HG03280 (cell line): ENCODE measurements around the gene ZNF677.
"Not testable (repeated sequence)": the region's sequence is repeated elsewhere in the genome, so short reads cannot be mapped to it uniquely, and the experiment has no call there.

Source experiments
- ATAC-seq: cut with Tn5 transposase; IDR thresholded peaks from one replicate; pipeline ENCODE4 v1.9.1; 2021; ENCODE audit warnings: mild to moderate bottlenecking, moderate library complexity; ENCODE audit not compliant: unreplicated experiment

The ZNF677 gene

DNA sequence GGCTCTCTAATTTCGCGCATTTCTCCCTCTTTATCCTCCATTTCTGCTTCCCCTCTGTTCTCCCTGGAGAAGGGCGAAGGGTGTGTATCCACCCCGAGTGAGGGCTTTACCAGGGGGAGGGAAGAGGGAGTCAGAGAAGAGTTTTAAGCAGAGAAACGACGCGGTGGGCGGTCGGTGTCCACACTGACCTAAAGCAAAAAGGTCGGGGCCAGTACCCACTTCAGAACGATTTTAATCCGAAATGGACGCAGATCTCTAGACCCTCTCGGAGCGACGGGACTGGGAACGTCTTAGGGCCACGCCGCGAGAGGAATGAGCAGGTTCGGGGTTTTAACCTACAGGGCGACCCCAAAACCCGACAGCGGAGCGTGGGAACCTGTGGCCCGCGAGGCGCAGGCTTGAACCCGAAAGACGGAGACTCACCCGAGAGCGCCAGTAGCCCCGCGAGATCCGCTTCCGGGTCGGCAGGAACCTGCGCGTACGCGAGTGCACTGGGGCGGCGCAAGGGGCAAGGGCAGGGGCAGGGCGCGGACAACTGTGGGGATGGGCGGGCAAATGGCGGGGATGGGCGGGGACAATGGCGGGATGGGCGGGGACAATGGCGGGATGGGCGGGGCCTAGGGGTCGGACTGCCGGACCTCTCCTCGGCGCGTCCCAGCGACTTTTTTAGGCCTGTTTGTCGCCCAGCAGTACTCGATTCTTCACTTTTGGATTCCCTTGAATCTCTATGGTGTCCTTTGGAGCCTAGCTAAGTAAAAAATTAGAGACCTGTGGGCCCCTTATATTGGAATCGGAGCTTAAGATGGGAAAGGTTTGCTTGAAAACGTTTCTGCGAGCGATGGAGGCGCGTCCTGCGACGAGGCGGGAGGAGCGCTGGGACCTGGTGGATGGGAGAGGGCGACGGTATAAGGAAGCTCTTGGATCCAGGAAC lies at the start of gene ZNF677:
ZNF677 (minus strand) TSS at position 463 of the 931 bp plus-strand sequence. CDS start 3,323 bp downstream, outside the sequence.
- ATAC-seq: no peak

DNA sequence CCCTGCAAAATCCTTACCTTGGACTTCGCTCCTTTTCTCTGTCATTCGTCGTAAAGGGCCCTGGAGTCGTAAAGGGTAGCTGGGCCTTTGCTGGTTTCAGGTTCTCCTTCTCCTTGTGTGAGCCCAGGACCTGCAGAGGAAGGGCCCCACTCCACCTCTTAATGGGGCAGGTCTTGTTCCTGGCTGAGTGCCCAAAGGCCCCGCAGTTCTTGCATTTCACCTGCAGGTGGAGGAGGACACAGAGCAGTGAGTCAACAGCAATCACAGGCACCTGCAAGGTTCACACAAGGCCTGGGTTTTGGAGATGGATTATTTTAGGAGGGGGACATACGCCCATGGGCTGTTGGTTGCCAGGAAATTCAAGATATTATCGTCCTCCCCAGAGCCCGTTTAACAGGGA lies 46.7 kb upstream of the ZNF677 start:
- not testable (repeated sequence) for ATAC-seq

GRCh38 chr19:53294786-53295441 lies 40.2 kb upstream of the ZNF677 start:
- ATAC-seq: no peak

DNA sequence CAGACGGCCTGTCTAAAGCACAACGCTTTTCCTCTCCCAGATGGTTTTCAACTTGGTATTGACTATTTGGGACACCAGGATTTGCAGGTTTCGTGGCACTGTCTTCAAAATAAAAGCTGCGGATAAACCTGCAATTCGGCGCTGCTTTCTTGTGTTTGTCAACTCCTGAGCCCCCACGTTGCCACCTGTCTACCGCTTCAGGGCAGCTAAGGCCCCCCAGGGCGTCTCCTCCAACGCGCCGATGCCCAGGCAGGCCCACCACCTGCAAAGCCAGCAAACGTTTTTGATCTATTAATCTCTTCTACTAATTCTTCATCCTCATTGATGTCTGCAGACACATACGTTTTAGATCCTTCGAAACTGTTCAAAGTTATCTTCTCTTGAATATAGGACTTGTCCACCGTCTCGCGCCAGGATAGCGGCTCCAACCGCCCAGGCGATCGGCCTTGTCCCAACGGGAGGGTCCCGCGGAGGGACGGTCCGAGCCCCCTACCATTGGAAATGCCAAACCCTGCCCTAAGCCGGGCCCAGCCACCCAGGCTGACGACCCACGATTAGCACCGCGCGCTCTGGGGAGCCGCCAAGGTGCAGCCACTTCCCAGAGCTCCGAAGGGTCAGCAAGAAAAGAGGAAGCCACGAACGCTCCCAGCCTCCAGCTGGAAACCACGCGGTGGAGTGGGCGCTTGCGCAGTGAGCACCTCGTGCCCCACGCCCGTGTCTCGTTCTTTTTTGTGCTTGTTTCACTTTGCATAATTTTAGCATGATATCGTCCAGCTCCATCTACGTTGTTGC lies 36.3 kb upstream of the ZNF677 start:
- ATAC-seq: no peak

GRCh38 chr19:53285087-53285486 lies 30.4 kb upstream of the ZNF677 start:
- no peak for ATAC-seq

DNA sequence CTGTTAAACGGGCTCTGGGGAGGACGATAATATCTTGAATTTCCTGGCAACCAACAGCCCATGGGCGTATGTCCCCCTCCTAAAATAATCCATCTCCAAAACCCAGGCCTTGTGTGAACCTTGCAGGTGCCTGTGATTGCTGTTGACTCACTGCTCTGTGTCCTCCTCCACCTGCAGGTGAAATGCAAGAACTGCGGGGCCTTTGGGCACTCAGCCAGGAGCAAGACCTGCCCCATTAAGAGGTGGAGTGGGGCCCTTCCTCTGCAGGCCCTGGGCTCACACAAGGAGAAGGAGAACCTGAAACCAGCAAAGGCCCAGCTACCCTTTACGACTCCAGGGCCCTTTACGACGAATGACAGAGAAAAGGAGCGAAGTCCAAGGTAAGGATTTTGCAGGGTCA lies 27.3 kb upstream of the ZNF677 start:
- not testable (repeated sequence) for ATAC-seq

GRCh38 chr19:53275480-53275879 lies 20.8 kb upstream of the ZNF677 start:
- ATAC-seq: no peak

DNA sequence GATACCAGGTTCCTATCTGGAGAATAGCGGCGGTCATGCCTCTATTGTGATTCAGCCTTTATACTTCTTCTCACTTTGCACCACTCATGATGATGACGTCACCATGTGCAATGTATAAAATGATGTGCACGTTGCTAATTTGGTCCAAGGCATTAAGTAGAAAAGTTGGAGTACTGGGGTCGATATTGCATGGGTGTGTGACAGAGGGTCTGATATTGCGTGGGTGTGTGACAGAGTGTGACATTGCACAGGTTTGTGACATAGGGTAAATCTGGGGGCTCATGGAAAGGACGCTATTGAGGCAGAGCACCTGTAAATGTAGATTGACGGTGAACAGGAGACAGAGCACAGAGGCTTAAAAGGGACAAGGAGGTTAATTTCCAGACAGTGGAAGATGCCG lies 17.4 kb upstream of the ZNF677 start:
- no peak for ATAC-seq

DNA sequence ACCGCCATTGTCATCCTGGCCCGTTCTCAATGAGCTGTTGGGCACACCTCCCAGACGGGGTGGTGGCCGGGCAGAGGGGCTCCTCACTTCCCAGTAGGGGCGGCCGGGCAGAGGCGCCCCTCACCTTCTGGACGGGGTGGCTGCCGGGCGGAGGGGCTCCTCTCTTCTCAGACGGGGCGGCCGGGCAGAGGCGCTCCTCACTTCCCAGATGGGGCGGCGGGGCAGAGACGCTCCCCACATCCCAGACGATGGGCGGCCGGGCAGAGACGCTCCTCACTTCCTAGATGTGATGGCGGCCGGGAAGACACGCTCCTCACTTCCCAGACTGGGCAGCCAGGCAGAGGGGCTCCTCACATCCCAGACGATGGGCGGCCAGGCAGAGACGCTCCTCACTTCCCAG lies 15.2 kb upstream of the ZNF677 start:
- not testable (repeated sequence) for ATAC-seq

DNA sequence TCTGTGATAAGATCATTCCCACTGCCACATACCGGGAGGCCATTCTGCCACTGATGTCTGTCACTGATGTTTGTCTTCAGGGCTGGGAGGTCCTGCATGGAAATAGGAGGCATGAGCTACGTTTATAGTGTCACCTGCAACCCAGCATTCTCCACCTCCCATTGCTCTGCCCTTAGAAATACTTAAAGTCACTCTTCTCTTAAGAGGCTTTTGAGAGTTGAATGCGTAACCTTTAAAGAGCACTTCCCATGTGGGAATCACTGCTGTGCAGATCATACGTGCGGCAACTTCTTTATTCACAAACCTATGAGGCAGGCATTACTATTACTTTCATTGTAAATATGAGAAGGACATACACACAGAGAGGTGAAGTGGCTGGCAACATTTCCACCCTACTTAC lies 12.9 kb upstream of the ZNF677 start, which contains the start of gene VN1R4:
VN1R4 (minus strand) TSS at position 101 of the 400 bp plus-strand sequence; CDS start at position 43, 58 bp downstream.
- ATAC-seq: not testable (repeated sequence)

- ATAC-seq: not testable (repeated sequence)
Measured at GRCh38 chr19:53257715-53258342, 3.2 kb upstream of the ZNF677 start, which contains the start of gene VN1R2. Gene VN1R2 (plus strand): TSS chr19:53258292. CDS start chr19:53258376, 84 bp downstream.

DNA sequence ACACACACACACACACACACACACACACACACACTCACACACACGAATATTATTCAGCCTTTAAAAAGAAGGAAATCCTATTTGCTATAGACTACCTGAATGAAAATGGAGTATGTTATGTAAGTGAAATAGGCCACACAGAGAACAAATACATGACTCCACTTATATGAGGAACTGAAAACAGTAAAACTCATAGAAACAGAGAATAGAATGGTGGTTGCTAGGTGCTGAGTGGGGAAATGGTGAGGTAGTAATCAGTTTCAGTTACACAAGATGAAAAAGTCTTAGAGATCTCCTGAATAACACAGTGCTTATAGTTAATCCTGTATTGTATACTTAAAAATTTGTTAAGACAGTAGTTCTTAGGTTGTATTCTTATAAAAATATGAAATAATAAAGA lies 8.2 kb downstream of the ZNF677 start:
- no peak for ATAC-seq

GRCh38 chr19:53237114-53237777 lies 17.4 kb downstream of the ZNF677 start:
- no peak for ATAC-seq

DNA sequence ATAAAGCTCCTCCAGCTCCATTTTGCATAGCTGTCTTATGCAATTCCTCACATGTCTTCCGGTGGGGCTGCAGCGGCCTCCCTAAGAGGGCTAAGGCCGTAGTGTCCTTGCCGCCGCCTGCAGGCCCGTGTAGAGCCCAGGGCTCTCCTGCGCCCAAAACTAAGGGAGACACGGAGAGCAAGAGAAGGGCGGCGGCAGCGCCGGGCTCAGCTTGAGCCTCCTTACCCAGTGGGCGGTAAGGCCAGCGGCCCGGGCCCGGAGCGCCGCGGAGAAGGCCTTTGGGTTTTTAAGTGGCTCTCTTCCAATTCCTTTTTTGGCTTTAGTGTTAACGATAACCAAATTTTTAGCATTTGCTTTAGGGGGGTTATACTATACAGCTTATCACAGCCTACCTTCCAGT lies 30.1 kb downstream of the ZNF677 start:
- ATAC-seq: no peak

DNA sequence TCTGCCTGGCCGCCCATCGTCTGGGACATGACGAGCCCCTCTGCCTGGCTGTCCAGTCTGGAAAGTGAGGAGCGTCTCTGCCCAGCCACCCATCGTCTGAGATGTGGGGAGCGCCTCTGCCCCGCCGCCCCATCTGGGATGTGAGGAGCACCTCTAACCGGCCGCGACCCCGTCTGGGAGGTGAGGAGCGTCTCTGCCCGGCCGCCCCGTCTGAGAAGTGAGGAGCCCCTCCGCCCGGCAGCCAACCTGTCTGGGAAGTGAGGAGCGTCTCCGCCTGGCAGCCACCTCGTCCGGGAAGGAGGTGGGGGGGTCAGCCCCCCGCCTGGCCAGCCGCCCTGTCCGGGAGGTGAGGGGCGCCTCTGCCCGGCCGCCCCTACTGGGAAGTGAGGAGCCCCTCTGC lies 32.0 kb downstream of the ZNF677 start:
- not testable (repeated sequence) for ATAC-seq

GRCh38 chr19:53212703-53213320 lies 41.9 kb downstream of the ZNF677 start:
- no peak for ATAC-seq

DNA sequence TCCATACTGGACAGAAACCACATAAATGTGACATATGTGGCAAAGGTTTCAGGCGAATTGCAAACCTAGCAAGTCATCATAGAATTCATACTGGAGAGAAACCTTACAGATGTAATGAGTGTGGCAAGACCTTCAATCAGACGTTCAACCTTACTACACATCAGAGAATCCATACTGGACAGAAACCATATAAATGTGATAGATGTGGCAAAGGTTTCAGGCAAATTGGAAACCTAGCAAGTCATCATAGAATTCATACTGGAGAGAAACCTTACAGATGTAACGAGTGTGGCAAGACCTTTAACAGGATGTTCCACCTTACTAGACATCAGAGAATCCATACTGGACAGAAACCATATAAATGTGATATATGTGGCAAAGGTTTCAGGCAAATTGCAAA lies 43.1 kb downstream of the ZNF677 start:
- ATAC-seq: not testable (repeated sequence)

- no peak for ATAC-seq
Measured at GRCh38 chr19:53196777-53197396, 57.8 kb downstream of the ZNF677 start.

DNA sequence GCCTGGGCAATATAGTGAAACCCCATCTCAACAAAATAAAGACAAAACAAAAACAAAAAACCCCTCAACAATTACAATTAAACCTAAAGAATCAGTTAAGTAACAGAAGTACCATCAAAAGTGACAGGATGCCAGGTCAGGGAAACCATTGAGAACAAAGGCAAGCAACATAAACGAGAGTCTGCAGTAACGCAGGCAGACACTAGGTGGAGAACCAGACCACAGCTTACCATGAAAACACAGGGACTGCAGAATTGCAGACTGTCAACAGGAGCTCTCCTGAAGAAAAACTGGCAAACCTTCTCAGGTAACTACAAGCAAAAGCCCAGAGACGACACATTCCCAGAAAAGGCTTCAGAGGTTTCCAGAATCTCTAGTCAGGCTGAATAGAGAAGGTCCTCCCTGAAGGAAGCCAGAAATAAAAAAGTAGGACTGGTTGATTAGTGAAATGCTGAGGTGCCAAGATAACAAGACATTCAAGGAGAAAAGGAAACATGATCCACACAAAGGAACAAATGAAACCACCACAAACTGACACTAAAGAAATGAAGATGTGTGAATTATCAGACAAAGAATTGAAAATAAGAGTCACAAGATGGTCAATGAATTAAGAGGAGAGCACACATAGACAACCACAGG lies 59.3 kb downstream of the ZNF677 start:
- ATAC-seq: no peak
